NCI-H446 treated with DMSO at 0.1 percent for 48 hours (cell line): ENCODE measurements around the gene FGGY.

ENCODE experiments used
- DNase-seq: peaks from one replicate; lab custom pipeline; 2025; lab: John Stamatoyannopoulos, UW

FGGY gene

DNA sequence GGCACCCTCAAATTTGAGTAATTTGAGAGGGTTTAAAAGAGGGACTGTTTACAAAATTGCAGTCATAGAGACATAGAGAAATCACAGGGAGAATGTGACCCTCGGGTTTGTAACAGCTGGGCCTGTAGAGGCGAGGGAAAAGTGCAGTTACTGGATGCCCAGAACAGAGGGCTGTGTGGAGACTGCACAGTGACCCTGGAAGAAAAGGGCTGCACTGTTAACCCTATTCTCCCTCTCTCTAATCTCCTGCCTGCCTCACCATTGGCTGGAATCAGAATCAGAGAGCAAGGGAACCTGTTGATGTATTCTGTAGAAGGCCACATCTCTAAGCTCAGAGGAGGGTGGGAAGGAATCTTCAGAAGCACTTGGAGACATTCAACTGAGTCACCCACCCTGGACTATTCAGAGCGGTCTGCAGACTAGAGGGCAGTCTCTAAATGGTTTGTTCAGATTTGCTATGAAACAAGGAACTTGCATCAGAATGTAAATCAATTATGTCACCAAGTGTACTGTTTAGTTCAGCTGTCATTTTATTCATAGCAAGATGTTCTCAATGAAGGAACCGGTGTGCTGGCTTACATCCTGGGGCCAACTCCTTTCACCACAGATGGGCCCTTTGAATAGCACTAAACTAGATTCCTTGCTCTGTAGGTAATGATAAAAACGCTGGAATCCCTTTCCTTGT, 385.6 kb downstream of the FGGY start:
- DNase-seq: no peak

- no peak for DNase-seq
Observed at GRCh38 chr1:59683197-59683596, 386.3 kb downstream of the FGGY start.

DNA sequence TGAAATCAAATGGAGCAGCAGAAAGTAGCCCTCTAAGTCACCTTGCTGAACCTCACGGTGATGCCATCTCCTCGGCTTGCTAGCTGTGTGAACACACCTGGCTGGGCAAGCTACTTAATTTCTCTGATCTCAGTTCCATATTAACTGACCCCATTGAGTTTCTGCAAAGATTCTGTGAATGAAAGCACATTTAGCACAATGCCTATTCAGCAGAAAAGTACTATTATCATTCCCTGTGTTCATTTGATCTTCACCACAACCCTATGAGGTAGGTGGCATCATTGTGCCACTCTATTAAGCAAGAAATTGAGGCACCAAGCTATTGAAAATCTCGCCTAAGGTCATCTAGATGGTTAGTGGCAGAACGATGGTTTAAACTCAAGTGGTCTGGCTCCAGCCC, 387.8 kb downstream of the FGGY start:
- DNase-seq: no peak

- DNase-seq: no peak
Observed at GRCh38 chr1:59685101-59685500, 388.2 kb downstream of the FGGY start.

DNA sequence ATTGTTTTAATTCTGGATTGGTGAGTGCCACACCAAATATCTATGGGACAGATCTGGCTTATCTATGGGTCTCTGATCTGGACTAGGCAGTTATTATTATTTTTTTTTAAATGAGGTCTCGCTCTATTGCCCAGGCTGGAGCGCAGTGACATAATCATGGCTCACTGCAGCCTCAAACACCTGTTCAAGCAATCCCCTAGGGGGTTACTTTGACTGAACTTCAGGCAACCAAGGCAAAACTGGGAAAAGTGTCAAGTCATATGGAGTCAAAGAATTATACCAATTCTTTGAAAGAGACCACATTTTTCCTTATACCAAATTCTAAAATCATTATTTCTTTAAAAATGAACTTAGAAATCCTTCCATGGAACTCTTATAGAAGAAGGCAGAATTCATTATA, 388.8 kb downstream of the FGGY start:
- peak; percentile 75 for DNase-seq

DNA sequence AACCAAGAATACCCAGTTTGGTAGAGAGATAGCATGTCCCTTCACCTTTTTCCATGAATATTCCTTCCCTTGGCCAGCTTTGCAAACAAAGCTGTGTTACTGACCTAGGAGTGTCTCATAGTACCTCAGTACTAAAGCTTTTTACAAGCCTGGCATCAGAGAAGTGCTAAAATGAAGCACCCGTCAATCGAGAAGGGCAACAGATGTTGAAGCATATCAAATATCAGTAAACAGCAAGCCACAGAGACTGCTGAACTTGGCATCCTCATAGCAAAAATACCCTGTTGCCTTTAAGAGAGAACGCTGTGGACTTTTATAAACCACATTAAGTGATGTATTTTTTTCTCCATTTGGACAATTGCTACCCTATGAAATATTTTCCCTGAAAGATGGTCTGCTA, 389.3 kb downstream of the FGGY start:
- DNase-seq: peak; percentile 93

DNA sequence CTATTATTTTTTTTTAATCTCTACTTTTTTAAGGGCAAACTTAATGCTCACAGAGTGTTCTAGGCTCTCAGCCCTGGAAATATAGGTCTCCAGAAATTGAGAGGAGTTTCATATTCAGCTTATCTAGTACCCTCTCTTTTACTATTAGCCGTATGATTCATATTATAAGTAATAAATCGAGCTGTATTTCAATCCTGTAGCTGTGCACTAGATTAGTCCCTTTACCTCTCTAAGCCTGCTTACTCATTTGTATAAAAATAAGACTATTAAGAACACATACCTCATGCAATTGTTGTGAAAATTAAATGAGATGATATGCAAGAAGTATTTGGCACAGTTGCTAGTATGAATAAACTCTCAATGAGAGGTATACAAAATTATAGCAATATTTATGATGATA, 389.7 kb downstream of the FGGY start:
- DNase-seq: no peak

- DNase-seq: no peak
Observed at GRCh38 chr1:59687081-59687480, 390.2 kb downstream of the FGGY start.

- DNase-seq: no peak
Observed at GRCh38 chr1:59688976-59689375, 392.1 kb downstream of the FGGY start.

- no peak for DNase-seq
Observed at GRCh38 chr1:59689730-59690129, 392.8 kb downstream of the FGGY start.

GRCh38 chr1:59690171-59690930, 393.5 kb downstream of the FGGY start:
- DNase-seq: no peak

GRCh38 chr1:59691261-59691660, 394.4 kb downstream of the FGGY start:
- no peak for DNase-seq

DNA sequence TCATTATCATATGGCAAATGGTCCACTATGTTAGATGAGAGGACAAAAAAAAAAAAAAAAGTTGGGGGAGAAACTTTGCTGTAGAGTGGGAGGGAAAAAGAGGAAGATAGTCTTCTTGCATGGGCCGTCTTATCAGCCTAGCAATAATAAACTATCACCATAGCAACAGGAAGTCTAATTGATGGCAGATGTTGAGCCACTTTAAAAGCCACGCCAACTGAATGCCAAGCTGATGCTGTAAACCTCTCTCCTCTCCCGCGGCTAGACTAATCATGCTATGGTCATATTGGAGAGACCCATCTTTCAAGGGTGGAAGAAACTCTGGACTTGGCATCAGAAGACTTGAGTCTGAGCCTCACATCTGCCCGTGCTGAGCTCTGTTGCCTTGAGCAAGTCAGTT, 395.7 kb downstream of the FGGY start:
- DNase-seq: peak; percentile 83

DNA sequence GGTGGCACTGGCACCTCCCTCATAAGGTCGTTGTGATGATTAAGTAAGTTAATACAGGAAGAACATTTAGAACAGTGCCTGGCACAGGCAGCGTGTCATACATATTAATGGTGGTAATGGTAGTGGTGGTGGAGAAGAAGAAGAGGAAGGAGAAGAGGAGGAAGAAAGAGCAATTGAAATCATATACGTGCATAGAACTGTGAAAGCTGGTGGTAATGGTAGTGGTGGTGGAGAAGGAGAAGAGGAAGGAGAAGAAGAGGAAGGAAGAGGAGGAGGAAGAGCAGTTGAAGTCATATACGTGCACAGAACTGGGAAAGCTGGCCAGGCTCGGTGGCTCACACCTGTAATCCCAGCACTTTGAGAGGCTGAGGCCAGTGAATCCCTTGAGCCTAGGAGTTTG, 396.5 kb downstream of the FGGY start:
- DNase-seq: no peak

DNA sequence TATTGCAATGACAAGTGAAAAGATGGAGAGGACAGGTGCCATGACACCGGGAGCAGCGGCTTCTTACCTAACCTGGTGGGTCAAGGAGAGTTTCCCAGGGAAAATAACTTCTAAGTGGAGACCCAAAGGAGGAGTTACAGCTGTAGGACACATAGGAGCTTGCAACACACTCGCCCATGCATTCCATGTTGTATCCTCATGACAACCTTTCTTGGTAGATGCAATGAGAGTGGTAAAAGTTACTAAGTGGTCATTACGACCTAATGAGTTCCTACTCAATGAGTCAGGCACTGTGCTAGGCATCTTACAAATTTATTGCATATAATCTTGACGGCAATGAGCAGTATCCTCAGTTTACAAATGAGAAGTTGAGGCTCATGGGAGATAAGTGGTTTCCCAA, 398.4 kb downstream of the FGGY start:
- DNase-seq: no peak

GRCh38 chr1:59696421-59697115, 399.7 kb downstream of the FGGY start:
- no peak for DNase-seq

DNA sequence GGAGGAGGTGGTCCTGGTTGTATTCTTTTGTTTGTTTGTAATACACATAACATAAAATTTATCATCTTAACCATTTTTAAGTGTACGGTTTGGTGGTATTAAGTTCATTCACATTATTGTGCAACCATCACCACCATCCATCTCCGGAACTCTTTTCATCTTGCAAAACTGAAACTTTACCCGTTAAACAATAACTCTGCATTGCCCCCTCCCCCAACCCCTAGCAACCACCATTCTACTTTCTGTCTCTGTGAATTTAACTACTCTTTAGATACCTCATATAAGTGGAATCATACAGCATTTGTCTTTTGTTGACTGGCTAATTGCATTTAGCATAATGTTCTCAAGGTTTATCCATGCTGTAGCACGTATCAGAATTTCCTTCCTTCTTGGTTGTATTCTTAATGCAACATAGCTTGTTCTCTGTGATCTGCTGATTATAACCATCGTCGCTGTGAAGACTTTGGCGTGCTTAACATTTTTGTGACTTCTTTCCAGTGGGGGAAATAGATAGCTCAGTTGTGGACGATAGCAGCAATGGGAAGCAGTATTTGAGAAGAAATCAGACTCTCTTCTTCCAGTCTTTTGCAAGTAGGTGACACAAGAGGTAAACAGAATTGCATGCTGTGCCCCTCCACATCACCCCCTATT, 400.4 kb downstream of the FGGY start:
- DNase-seq: no peak

DNA sequence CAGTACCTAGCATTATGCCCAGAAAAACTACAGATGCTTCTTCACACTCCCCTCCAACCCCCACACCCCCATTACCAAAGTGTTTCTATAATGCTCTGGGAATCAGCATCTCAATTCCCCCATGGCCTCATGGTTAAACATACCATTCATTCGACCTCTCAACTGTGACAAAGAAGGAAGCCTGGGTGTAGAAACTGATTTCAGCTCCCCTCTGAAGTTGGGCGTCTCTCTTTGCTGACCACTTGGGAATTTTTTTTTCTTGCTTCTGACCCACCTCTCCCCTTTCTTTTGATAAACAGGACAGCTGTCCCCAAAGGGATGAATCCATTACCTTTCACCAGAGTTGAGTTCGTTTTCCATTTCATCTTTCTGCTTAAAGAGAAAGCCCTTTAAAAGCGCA, 401.5 kb downstream of the FGGY start:
- no peak for DNase-seq

DNA sequence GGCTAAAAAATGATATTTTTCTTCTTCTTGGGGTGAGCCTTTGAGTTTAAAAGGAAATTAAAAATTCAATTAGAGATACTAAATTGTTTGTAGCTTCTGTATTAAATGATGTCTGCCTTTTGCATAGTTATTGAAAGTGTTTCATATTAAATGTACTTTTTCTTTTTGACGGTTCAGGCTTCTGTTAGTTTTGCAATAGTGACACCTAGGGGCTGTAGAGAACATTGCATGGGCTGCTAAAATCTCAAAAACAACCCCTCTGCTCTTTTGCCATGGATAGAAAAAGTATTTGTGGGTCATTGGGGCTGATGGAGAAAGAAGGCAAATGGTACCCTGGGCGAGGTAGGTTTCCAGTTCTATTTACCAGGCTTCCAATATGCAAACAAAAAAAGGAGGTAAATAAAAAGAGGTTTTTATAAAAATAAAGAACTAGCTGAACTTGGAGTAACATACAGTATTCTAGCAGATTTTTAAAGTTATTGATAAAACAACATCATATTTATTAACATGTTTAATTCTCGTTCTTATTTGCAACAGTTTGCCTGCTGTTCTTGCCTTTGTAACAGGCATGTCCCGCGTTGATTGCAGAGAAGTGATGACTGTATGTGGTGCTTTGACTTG, 402.4 kb downstream of the FGGY start:
- peak; percentile 55 for DNase-seq

- no peak for DNase-seq
Observed at GRCh38 chr1:59701376-59701775, 404.5 kb downstream of the FGGY start.

DNA sequence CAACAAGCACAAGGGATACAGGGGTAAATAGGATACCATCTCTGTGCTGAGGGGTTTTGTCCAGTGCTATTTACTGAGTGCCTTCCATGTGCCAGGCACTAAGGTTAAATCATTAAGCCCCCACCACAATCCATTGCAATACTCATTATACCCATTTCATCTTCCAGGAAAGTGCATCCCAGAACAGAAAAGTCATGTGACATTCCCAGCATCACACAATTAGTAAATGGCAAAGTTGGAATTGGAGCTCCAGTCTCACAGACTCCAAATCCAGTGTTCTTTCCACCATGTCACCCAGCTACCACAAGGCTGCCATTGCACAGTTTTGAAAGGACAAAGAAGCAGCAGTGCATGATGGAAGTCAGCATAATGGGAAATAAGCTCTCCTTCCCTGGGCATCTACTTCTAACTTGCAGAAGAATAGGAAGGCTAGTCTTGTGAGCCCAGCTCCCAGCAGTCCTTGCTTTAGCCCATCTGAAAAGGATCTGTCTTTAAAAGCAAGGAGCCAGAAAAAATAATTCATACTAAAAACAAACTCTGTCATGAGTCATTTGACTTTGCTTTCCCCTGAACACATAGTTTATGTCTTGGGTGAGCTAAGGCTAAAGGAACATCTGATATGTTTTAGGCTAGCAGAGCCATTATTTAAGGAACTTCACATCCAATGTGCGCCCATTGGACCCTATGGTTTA, 406.5 kb downstream of the FGGY start:
- no peak for DNase-seq
